ENCODE measurements around the gene OR8B12. TPM values are rescaled to one million over a fixed set of nuclear protein-coding genes. Genes with fewer than 3 reads are reported as not detected.
"Not testable (repeated sequence)": the region's sequence is repeated elsewhere in the genome, so short reads cannot be mapped to it uniquely, and the experiment has no call there.

OR8B12 gene
- total RNA-seq, 1 experiment from 2014 or later: not detected

DNA sequence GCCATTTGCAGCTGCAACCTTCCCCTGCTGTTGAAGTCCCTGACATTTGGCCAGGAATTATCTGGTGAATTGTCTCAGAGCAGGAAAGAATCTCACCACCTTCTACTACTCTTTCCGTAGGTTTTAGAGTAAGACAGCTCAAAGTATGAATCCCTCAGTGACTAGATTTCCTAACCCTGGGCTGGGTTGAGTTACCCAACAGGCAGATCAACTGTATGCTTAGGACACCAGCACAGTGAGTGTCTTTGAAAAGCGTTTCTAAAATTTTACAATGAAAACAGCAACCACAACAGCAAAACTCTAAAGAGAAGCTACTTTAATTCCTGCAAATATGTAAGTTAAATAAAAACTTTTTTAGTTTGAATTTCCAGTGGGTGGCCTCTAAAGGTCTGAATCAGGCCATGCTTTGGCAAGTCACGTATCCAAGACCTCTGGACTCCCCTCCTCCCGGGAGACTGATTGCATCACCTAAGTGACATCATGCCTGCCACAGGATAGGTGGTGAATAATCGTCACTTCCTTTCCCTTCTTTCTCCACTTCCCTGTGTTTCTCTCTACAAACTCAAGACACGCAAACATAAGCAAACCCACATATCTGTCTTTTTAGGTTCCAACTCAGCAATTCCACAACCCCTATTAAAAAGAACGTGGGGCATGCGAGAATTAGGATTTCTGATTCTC, 7.8 kb downstream of the OR8B12 start:
- in situ Hi-C loops (cut with HindIII; ENCODE audit: low sequenced_read_pairs): no loop called here
- DNase-seq (ENCODE audit: low spot score): no peak

DNA sequence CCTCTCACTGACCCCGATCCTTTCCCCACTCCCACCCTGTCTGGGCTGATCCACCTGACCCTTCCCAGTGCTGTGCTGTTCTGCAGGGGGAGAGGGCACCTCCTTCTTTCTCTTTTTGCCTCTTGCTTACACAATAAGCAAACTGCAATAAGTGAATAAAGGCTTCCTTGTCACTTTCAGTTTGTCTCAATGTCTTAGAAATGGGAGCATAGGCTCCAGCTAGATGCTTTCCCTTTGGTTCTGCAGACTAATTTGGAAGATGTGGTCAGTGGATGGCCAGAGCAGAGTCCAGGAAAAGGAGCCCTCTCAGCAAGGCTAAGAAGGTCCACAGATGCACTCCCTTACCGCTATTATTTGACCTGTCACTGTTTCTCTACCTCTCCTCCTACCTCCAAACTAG, 9.4 kb downstream of the OR8B12 start:
- in situ Hi-C loops (cut with HindIII; ENCODE audit: low sequenced_read_pairs): no loop called here
- no peak for DNase-seq (ENCODE audit: low spot score)

DNA sequence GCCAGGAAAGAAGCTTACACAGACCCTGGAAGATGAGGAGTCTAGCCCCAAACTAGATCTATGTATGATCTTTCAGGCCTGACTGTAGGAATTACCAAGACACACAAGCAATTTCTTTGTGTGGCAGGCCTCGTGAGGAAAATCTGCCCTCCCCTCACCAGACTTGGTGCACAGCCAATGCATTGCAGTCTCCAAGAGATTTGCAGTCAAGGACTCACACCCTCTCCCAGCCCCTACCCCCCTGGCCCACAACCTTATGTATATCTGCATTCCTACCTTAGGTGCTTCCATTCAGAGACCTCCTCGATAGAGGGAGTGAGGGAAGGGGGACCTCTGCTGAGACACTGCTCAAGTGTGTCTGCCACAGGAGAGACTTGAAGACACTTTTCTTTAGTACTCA, 9.8 kb downstream of the OR8B12 start:
- DNase-seq (ENCODE audit: low spot score): no peak
- in situ Hi-C loops (cut with HindIII; ENCODE audit: low sequenced_read_pairs): no loop called here

DNA sequence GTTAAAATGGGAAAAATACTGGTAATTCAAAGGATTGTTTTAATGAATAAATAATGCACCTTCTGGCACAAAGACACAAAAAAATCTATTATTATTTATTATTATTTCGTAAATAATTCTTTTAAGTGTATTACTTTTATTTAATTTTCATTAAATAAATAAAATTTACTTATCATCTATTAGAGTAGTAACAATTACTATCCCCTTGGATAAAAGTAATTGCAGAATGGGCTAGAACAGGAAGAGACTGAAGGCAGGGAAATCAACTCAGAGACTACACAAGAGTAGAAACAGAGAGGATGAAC, 23.0 kb downstream of the OR8B12 start:
- in situ Hi-C loops (cut with HindIII; ENCODE audit: low sequenced_read_pairs): no loop called here
- DNase-seq (ENCODE audit: low spot score): no peak

DNA sequence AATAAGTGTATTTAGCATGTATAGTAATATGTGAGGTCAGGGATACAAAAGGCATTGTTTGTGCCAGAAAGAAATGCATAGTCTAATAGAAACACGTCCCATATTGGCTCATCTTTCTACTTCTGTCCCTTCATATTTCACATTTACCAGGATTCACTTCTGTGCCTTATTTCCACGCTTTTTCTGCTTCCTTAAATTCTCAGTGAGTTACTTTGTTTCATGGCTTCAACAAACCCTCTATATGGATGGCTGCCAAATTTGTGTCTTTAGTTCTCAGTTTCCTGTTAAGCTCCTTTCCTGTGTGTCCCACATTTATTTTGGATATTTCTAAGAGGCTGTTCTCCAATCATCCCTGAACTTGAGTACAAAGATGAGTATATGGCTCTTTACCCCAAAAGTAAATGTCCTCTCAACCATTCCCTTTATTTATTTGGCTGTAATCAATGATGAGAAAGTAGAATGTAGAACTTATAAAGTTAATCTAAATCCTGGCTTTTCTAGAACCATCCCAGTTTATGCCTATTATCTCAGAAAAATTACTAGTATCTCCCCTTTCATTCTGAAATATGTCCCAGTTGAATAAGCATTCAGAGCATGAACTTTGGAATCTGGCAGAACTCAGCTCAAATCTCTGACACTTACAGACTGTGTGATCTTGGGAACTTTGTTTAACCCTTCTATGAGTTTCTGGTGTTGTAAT, 23.5 kb downstream of the OR8B12 start:
- in situ Hi-C loops (cut with HindIII; ENCODE audit: low sequenced_read_pairs): no loop called here
- DNase-seq (ENCODE audit: low spot score): no peak

DNA sequence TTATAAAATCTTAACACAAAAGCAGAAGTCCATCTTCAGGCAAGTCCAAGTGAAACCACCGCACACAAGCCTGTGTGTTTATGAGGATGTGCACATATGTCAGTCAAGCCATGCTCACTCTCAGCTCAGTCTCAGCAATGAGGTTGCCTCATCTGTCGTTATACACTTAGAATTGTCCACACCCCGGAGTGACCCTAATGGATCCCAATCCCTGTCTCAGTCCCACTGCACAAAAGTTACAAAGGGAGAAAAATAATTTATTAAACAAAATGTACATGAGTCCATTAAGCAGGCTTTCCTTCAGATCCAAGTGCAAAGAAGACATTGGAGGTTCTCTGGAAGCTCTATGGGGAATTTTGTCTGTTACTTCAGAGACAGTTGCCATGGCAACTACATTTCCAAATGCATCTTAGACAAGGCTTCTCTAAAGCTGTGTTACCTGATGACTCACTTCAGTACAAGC, 24.4 kb downstream of the OR8B12 start:
- DNase-seq (ENCODE audit: low spot score): no peak
- in situ Hi-C loops (cut with HindIII; ENCODE audit: low sequenced_read_pairs): no loop called here

DNA sequence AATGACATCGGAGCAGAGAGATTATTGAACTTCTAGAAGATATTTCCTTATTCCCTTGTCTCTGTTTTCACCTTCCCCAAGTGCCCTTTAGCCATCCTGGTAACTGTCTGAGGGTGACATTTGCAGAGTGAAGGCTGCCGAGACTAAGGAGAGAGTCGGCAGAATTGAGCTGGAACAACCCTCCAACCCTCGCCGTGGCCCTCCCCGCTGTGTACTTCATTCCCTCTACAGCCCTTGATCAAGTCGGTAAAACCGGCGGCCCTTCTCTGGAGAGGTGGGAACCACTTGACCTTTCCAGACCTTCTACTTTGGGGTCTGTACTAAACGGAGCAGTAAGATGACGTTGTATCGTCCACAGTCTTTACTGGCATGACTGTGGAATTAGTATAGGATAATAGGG, 26.1 kb downstream of the OR8B12 start:
- in situ Hi-C loops (cut with HindIII; ENCODE audit: low sequenced_read_pairs): no loop called here
- DNase-seq (ENCODE audit: low spot score): no peak

GRCh38 chr11:124514675-124515074, 28.8 kb downstream of the OR8B12 start:
- in situ Hi-C loops (cut with HindIII; ENCODE audit: low sequenced_read_pairs): not testable (repeated sequence)

DNA sequence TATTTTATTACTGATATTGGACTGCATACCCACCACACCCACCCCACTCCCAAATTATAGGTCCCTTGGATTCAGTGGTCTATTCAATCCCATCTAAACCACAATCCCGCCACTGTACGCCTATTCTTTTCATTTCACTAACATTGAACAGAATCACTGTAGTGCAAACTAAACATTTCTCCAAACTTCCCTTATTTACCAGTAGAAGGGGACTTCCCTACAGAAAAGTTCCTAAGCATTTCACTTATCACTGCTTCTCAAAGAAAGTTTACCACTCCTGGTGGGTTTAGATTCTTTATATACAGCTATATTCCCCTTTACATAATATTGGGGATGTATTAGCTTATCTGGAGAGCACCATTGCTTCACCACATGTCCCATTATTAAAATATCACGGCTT, 29.3 kb downstream of the OR8B12 start:
- no peak for DNase-seq (ENCODE audit: low spot score)
- in situ Hi-C loops (cut with HindIII; ENCODE audit: low sequenced_read_pairs): no loop called here

More at GRCh38 chr11:124514675-124515074, 28.8 kb downstream of the OR8B12 start:
- DNase-seq (ENCODE audit: low spot score): not testable (repeated sequence)

DNA sequence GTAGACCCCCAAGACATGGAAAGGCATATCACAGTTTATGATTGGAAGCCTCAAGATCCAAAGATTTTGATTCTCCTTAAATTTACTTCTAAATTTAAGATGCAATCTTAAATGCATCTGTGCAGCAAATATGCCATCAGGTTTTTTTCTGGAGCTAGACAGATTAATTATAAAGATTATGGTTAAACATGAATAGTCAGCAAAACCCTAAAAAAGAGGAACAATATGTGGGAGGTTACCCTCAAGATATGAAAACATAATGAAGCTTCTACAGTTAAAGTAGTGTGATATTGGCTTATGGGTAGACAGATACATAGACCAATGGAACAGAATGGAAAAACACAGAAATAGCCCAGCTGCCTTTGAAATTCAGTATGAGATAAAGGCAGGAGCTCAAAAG, 31.7 kb downstream of the OR8B12 start:
- in situ Hi-C loops (cut with HindIII; ENCODE audit: low sequenced_read_pairs): no loop called here
- no peak for DNase-seq (ENCODE audit: low spot score)

DNA sequence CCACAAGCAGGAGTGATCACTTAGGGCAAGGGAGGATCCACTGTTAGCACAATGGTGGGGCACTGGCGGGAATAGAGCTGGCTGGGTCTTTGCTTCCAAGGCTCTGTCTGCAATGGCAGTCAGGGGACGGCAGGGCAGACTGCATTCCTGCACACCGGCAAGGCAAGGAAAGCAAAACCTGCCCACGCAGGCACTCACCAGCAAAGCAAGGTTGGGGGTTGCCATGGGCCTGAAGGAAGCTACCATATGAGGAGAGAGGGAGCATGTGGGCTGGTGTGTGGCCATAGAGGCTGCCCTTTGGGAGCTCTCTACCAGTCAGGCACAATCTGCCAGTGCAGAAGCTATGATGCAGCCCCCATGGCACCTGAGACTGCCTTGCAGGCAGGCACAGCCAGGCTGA, 33.2 kb downstream of the OR8B12 start:
- in situ Hi-C loops (cut with HindIII; ENCODE audit: low sequenced_read_pairs): no loop called here
- no peak for DNase-seq (ENCODE audit: low spot score)

GRCh38 chr11:124499711-124500110, 43.7 kb downstream of the OR8B12 start:
- no peak for DNase-seq (ENCODE audit: low spot score)
- in situ Hi-C loops (cut with HindIII; ENCODE audit: low sequenced_read_pairs): no loop called here

DNA sequence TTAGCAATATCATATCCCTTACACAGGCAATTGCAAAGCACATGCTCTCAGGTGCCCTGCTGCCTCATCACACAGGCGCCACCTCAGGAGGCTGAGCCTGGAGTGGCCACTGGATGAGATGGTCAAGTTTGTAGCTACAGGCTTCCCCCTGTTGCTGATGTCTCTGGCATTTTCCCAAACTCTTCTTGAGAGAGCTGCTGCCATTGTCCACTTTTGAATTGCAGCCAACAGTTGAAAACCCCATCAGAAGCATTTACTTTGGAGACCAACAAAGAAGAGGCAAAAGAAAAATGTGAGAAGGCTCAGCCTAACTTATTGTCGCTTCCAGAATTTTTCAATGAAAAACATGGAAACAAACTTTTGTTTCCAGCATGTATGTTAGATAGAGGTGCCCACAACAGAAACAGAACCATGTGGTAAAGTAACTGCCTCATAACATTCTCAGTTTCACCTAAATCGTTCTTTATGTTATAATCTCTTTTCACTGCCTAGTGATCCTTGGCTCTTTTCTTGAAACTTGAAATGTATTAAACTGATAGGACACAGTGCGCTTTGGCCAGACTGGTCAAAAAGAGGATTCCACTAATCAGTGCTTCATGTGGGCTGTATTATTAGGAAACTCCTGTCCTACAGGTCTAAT, 50.3 kb downstream of the OR8B12 start:
- in situ Hi-C loops (cut with HindIII; ENCODE audit: low sequenced_read_pairs): no loop called here

More for the DNA sequence above, 50.3 kb downstream of the OR8B12 start:
- DNase-seq (ENCODE audit: low spot score): no peak

Other genes starting within 250 kb of the OR8B12 start
- not detected in 2 replicates for gene OR8D1, start 229.7 kb downstream of the OR8B12 start, total RNA-seq (2014; rRNA removed; shearing (Covaris generic))
- gene OR8D2, start 223.5 kb downstream of the OR8B12 start, total RNA-seq (2014; rRNA removed; shearing (Covaris generic)): not detected in 2 replicates
- not detected in 2 replicates for gene OR8B2, start 159.2 kb downstream of the OR8B12 start, total RNA-seq (2014; rRNA removed; shearing (Covaris generic))
- not detected in 2 replicates for gene OR8B3, start 144.6 kb downstream of the OR8B12 start, total RNA-seq (2014; rRNA removed; shearing (Covaris generic))
- gene OR8B4, start 118.8 kb downstream of the OR8B12 start, total RNA-seq (2014; rRNA removed; shearing (Covaris generic)): not detected in 2 replicates
- gene OR8B8, start 98.0 kb downstream of the OR8B12 start, total RNA-seq (2014; rRNA removed; shearing (Covaris generic)): not detected in 2 replicates
- not detected in 2 replicates for gene OR8A1, start 26.3 kb upstream of the OR8B12 start, total RNA-seq (2014; rRNA removed; shearing (Covaris generic))
- gene PANX3, start 67.8 kb upstream of the OR8B12 start, total RNA-seq (2014; rRNA removed; shearing (Covaris generic)): not detected in 2 replicates
- 8.7 and 13.0 TPM in 2 replicates for gene TBRG1, start 79.2 kb upstream of the OR8B12 start, total RNA-seq (2014; rRNA removed; shearing (Covaris generic))
- gene SIAE, start 130.1 kb upstream of the OR8B12 start, total RNA-seq (2014; rRNA removed; shearing (Covaris generic)): 3.8 and 5.9 TPM in 2 replicates
- gene SPA17, start 130.2 kb upstream of the OR8B12 start, total RNA-seq (2014; rRNA removed; shearing (Covaris generic)): 28.8 and 36.9 TPM in 2 replicates
- 1.5 TPM in 1 of 2 replicates, not detected in the other for gene NRGN, start 196.3 kb upstream of the OR8B12 start, total RNA-seq (2014; rRNA removed; shearing (Covaris generic))
- not detected in 2 replicates for gene VSIG2, start 208.6 kb upstream of the OR8B12 start, total RNA-seq (2014; rRNA removed; shearing (Covaris generic))
- not detected in 2 replicates for gene ESAM, start 218.6 kb upstream of the OR8B12 start, total RNA-seq (2014; rRNA removed; shearing (Covaris generic))